Astrocyte (in vitro differentiated cells and primary cell): ENCODE measurements around the gene RIPOR3. TPM values are rescaled to one million over a fixed set of nuclear protein-coding genes. Genes with fewer than 3 reads are reported as not detected.

Experiments used
- DNase-seq: peaks from one replicate; pipeline ENCODE4 v3.0.0-alpha.2; 2010; ENCODE audit warnings: low read depth
- FAIRE-seq: peaks from 2 replicates; lab custom pipeline; 2011; peaks lifted over from hg19 to GRCh38; lab: Jason Lieb, UNC
- H2AFZ ChIP-seq: 2 replicates; pipeline ENCODE4 v1.6.0; 2012; ENCODE audit warnings: low read depth, low read length, inconsistent platforms
- H3K27ac ChIP-seq: 2 replicates; pipeline ENCODE4 v1.5.1; 2011; ENCODE audit warnings: low read depth, low read length, inconsistent platforms
- H3K27me3 ChIP-seq: 2 replicates; pipeline ENCODE4 v1.6.0; 2011; ENCODE audit warnings: low read length, inconsistent platforms; ENCODE audit not compliant: insufficient read depth
- H3K36me3 ChIP-seq: 2 replicates; pipeline ENCODE4 v1.5.1; 2011; ENCODE audit warnings: low read length, inconsistent platforms; ENCODE audit not compliant: insufficient read depth
- H3K4me1 ChIP-seq: 2 replicates; pipeline ENCODE4 v1.5.1; 2011; ENCODE audit warnings: low read length, inconsistent platforms; ENCODE audit not compliant: insufficient read depth
- H3K4me2 ChIP-seq: 2 replicates; pipeline ENCODE4 v1.6.0; 2012; ENCODE audit warnings: low read length, inconsistent platforms
- H3K4me3 ChIP-seq: 2 replicates; pipeline ENCODE4 v1.5.1; 2011; ENCODE audit warnings: low read depth, mild to moderate bottlenecking, low read length, inconsistent platforms; ENCODE audit not compliant: insufficient read depth
- H3K79me2 ChIP-seq: 2 replicates; pipeline ENCODE4 v1.6.0; 2012; ENCODE audit warnings: mild to moderate bottlenecking, low read length, inconsistent platforms; ENCODE audit not compliant: insufficient read depth
- H3K9ac ChIP-seq: 2 replicates; pipeline ENCODE4 v1.6.0; 2012; ENCODE audit warnings: mild to moderate bottlenecking, low read length, inconsistent platforms
- H3K9me3 ChIP-seq: 2 replicates; pipeline ENCODE4 v1.5.1; 2012; ENCODE audit warnings: low read depth, mild to moderate bottlenecking, low read length, inconsistent platforms; ENCODE audit not compliant: insufficient read depth
- H4K20me1 ChIP-seq: 2 replicates; pipeline ENCODE4 v1.6.0; 2012; ENCODE audit warnings: low read length, inconsistent platforms; ENCODE audit not compliant: insufficient read depth
- H3K27ac Mint-ChIP-seq: one replicate; pipeline ENCODE4 v1.8.0; 2021; ENCODE audit warnings: mild to moderate bottlenecking, mixed read lengths; ENCODE audit not compliant: unreplicated experiment
- H3K27me3 Mint-ChIP-seq: one replicate; pipeline ENCODE4 v1.8.0; 2021; ENCODE audit warnings: low read depth, mixed read lengths; ENCODE audit not compliant: unreplicated experiment
- H3K36me3 Mint-ChIP-seq: one replicate; pipeline ENCODE4 v1.8.0; 2021; ENCODE audit warnings: low read depth, mixed read lengths; ENCODE audit not compliant: unreplicated experiment
- H3K4me1 Mint-ChIP-seq: one replicate; pipeline ENCODE4 v1.8.0; 2021; ENCODE audit warnings: low read depth, mixed read lengths; ENCODE audit not compliant: unreplicated experiment
- H3K4me3 Mint-ChIP-seq: one replicate; pipeline ENCODE4 v1.8.0; 2021; ENCODE audit warnings: mild to moderate bottlenecking, moderate library complexity, mixed read lengths; ENCODE audit not compliant: unreplicated experiment
- H3K9me3 Mint-ChIP-seq: one replicate; pipeline ENCODE4 v1.8.0; 2021; ENCODE audit warnings: mild to moderate bottlenecking, mixed read lengths; ENCODE audit not compliant: unreplicated experiment
- EZH2 ChIP-seq: IDR thresholded peaks from 2 replicates; pipeline ENCODE4 v1.6.1; 2012; ENCODE audit warnings: mild to moderate bottlenecking, low read length, inconsistent platforms; ENCODE audit not compliant: insufficient read depth
- total RNA-seq: library from RNA; stranded (reverse); gene quantifications from 2 replicates; pipeline ENCODE4 v1.2.1, GENCODE V29; 2021
- TF ChIP-seq, protein P1 (sequence below): IDR thresholded peaks from 2 replicates; pipeline ENCODE4 v1.5.1; 2011; ENCODE audit warnings: low read depth, mild to moderate bottlenecking, inconsistent platforms, low read length, moderate library complexity; ENCODE audit not compliant: insufficient read depth

Gene RIPOR3
- total RNA-seq, 1 donor from 2014 or later = 0.39 TPM

DNA sequence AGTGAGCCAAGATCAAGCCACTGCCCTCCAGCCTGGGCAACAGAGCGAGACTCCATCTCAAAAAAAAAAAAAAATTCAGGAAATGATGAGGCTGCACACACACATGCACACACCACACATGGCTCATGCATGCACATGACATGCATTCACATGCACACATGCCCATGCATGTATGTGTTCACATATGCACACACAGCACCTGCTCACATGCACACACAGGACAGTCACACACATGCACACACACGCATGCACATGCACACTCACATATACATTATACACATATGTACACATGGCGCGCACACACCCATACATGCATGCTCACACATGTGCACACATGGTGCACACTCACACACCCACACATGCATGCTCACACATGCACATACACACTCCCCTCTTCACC, 22.5 kb downstream of the RIPOR3 start:
- peaks cover 3% of the 10 kb centered on the region for H3K27me3 Mint-ChIP-seq
- no peaks in the 10 kb centered on the region for H3K27me3 ChIP-seq
- no peaks in the 10 kb centered on the region for H3K9me3 Mint-ChIP-seq
- H3K36me3 ChIP-seq = no peaks in the 10 kb centered on the region
- no peak overlapping the region for H3K4me3 Mint-ChIP-seq
- peaks cover 16% of the 10 kb centered on the region for H3K4me1 Mint-ChIP-seq
- no peak overlapping the region for H3K4me3 ChIP-seq
- no peak for FAIRE-seq
- no peak overlapping the region for H3K4me2 ChIP-seq
- no peaks in the 10 kb centered on the region for H3K9me3 ChIP-seq
- no peak overlapping the region for H3K9ac ChIP-seq
- H3K27ac Mint-ChIP-seq = peak overlapping the region; percentile 26
- no peak overlapping the region for H3K27ac ChIP-seq
- DNase-seq = no peak
- H3K79me2 ChIP-seq = no peaks in the 10 kb centered on the region
- H4K20me1 ChIP-seq = no peaks in the 10 kb centered on the region
- H3K36me3 Mint-ChIP-seq = no peaks in the 10 kb centered on the region
- TF ChIP-seq, protein P1, sequence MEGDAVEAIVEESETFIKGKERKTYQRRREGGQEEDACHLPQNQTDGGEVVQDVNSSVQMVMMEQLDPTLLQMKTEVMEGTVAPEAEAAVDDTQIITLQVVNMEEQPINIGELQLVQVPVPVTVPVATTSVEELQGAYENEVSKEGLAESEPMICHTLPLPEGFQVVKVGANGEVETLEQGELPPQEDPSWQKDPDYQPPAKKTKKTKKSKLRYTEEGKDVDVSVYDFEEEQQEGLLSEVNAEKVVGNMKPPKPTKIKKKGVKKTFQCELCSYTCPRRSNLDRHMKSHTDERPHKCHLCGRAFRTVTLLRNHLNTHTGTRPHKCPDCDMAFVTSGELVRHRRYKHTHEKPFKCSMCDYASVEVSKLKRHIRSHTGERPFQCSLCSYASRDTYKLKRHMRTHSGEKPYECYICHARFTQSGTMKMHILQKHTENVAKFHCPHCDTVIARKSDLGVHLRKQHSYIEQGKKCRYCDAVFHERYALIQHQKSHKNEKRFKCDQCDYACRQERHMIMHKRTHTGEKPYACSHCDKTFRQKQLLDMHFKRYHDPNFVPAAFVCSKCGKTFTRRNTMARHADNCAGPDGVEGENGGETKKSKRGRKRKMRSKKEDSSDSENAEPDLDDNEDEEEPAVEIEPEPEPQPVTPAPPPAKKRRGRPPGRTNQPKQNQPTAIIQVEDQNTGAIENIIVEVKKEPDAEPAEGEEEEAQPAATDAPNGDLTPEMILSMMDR = no peak
- no peak for TF ChIP-seq EZH2
- no peak overlapping the region for H2AFZ ChIP-seq
- H3K4me1 ChIP-seq = peaks cover 4% of the 10 kb centered on the region

DNA sequence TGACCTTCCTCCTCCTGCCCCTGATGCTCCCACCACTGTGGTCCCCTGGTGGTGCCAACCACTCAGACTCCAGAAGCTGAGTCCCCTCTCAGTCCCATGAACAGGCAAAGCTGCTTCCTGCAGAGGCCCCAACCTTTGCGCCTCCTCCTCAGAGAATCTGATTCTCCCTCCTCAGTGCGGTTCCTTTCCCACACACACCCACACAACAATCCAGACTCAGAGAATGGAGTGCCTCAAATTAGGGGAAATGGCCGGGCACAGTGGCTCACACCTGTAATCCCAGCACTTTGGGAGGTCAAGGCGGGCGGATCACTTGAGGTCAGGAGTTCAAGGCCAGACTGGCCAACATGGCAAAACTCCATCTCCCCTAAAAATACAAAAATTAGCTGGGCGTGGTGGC, 23.0 kb downstream of the RIPOR3 start:
- Mint-ChIP-seq H3K4me3 (no peak overlapping the region), H3K4me1 (peaks cover 11% of the 10 kb centered on the region), H3K27me3 (no peaks in the 10 kb centered on the region), H3K27ac (peak overlapping the region; percentile 81), H3K36me3 (no peaks in the 10 kb centered on the region), H3K9me3 (no peaks in the 10 kb centered on the region)
- H3K9me3 ChIP-seq = no peaks in the 10 kb centered on the region
- no peak overlapping the region for H3K27ac ChIP-seq
- FAIRE-seq (no peak), DNase-seq (no peak)
- no peaks in the 10 kb centered on the region for H4K20me1 ChIP-seq
- H3K4me2 ChIP-seq = no peak overlapping the region
- no peaks in the 10 kb centered on the region for H3K36me3 ChIP-seq
- H2AFZ ChIP-seq = no peak overlapping the region
- no peaks in the 10 kb centered on the region for H3K27me3 ChIP-seq
- no peak for TF ChIP-seq EZH2
- TF ChIP-seq, protein P1 = no peak
- H3K9ac ChIP-seq = no peak overlapping the region
- no peak overlapping the region for H3K4me3 ChIP-seq
- H3K79me2 ChIP-seq = no peaks in the 10 kb centered on the region
- peaks cover 4% of the 10 kb centered on the region for H3K4me1 ChIP-seq

DNA sequence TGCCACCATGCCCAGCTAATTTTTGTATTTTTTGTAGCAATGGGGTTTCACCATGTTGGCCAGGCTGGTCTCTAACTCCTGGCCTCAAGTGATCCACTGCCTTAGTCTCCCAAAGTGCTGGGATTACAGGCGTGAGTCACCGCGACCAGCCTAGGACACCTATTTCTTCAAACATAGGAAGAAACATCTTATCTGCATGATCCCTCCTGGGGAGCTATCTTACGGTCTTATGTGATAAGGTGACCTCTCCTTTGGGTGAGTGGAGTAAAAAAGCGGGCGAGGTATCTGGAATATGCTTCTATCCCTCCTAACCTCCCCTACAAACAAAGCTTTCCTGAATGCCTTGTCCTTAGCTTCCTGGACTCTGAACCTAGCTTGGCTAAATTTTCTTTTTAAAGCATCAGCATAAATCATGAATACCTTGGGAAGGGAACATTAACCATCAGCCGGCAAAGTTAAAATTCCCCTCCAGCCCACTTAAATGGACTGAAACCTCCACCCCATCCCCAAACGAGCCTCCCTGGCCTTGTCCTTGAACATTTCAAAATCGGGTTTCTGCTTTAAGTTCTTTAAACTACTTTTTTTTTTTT, 24.5 kb downstream of the RIPOR3 start:
- Mint-ChIP-seq H3K4me3 (no peak overlapping the region), H3K36me3 (no peaks in the 10 kb centered on the region), H3K4me1 (peaks cover 11% of the 10 kb centered on the region), H3K27me3 (no peaks in the 10 kb centered on the region), H3K27ac (no peak overlapping the region), H3K9me3 (no peaks in the 10 kb centered on the region)
- FAIRE-seq (no peak), DNase-seq (no peak)
- Histone ChIP-seq H3K27me3 (no peaks in the 10 kb centered on the region), H3K36me3 (no peaks in the 10 kb centered on the region), H3K79me2 (no peaks in the 10 kb centered on the region), H3K4me3 (no peak overlapping the region), H3K9me3 (no peaks in the 10 kb centered on the region), H2AFZ (no peak overlapping the region), H3K9ac (no peak overlapping the region), H3K27ac (no peak overlapping the region), H3K4me1 (peaks cover 5% of the 10 kb centered on the region), H3K4me2 (no peak overlapping the region), H4K20me1 (no peaks in the 10 kb centered on the region)
- TF ChIP-seq, protein P1 = no peak
- TF ChIP-seq EZH2 = no peak
